Endodermal cell (in vitro differentiated cells): ENCODE data around the gene GJB2. TPM values are rescaled to one million over a fixed set of nuclear protein-coding genes. Genes with fewer than 3 reads are reported as not detected.

ENCODE experiments used
- DNase-seq: peaks from one replicate; pipeline ENCODE4 v3.0.0-alpha.2; 2017
- H3K27ac ChIP-seq: 2 replicates; pipeline ENCODE4 v1.5.1; 2013; ENCODE audit warnings: mild to moderate bottlenecking, low read depth, low read length, moderate library complexity
- H3K27me3 ChIP-seq: 2 replicates; pipeline ENCODE4 v1.6.1; 2013; ENCODE audit warnings: mild to moderate bottlenecking, low read length, moderate library complexity; ENCODE audit not compliant: insufficient read depth, control insufficient read depth, poor library complexity, severe bottlenecking
- H3K36me3 ChIP-seq: 2 replicates; pipeline ENCODE4 v1.7.0; 2013; ENCODE audit warnings: mild to moderate bottlenecking, low read length, moderate library complexity; ENCODE audit not compliant: control insufficient read depth, insufficient read depth
- H3K4me1 ChIP-seq: one replicate; pipeline ENCODE4 v1.7.0; 2013; ENCODE audit warnings: low read length; ENCODE audit not compliant: control insufficient read depth, insufficient read depth
- H3K4me3 ChIP-seq: 2 replicates; pipeline ENCODE4 v1.5.1; 2013; ENCODE audit warnings: mild to moderate bottlenecking, low read length, moderate library complexity
- H3K9ac ChIP-seq: 2 replicates; pipeline ENCODE4 v1.6.1; 2013; ENCODE audit warnings: mild to moderate bottlenecking, low read length, moderate library complexity; ENCODE audit not compliant: poor library complexity, severe bottlenecking; ENCODE audit errors: extremely low read depth
- H3K9me3 ChIP-seq: 2 replicates; pipeline ENCODE4 v1.6.1; 2013; ENCODE audit warnings: mild to moderate bottlenecking, low read length, moderate library complexity; ENCODE audit not compliant: control insufficient read depth
- H3K27ac Mint-ChIP-seq: 2 replicates; pipeline ENCODE4 v1.8.0; 2020; ENCODE audit warnings: mixed read lengths
- H3K27me3 Mint-ChIP-seq: 2 replicates; pipeline ENCODE4 v1.8.0; 2021; ENCODE audit warnings: mild to moderate bottlenecking, mixed read lengths; ENCODE audit not compliant: insufficient read depth
- H3K36me3 Mint-ChIP-seq: 2 replicates; pipeline ENCODE4 v1.8.0; 2020; ENCODE audit warnings: low read depth, mixed read lengths
- H3K4me1 Mint-ChIP-seq: 2 replicates; pipeline ENCODE4 v1.8.0; 2020; ENCODE audit warnings: mixed read lengths
- H3K4me3 Mint-ChIP-seq: 2 replicates; pipeline ENCODE4 v1.8.0; 2020; ENCODE audit warnings: mild to moderate bottlenecking, moderate library complexity, mixed read lengths
- H3K9me3 Mint-ChIP-seq: 2 replicates; pipeline ENCODE4 v1.8.0; 2020; ENCODE audit warnings: mild to moderate bottlenecking, mixed read lengths
- WGBS, 2 experiments: methylation state at CpG; one replicate each; pipeline versions ENCODE4 v1.1.5 to v1.1.7; 2013; ENCODE audit warnings: missing lambda C conversion rate in 2 of 2, mixed read lengths in 1 of 2; ENCODE audit not compliant: insufficient coverage in 1 of 2, insufficient read length in 1 of 2; 5-methylcytosine and 5-hydroxymethylcytosine counted together
- total RNA-seq, 2 donors: library from RNA; stranded (reverse); fragmentation: NEBNext Ultra II Directional in 1 of 2; extraction: Animal tissue kit (Norgen Biotek cat#: 25700) in 1 of 2; gene quantifications; 2 replicates in 1 of 2; 3 replicates in 1 of 2; pipeline ENCODE4 v1.2.1, GENCODE V29; 2021
- TF ChIP-seq, protein P1 (sequence below): fragments of 200-600 bp; sonication (generic); conservative IDR thresholded peaks from 2 replicates; pipeline ENCODE4 v1.5.0; 2021; ENCODE audit warnings: antibody characterized with exemption, mild to moderate bottlenecking

Gene GJB2
- total RNA-seq, 2 donors from 2014 or later = 0.26 to 0.82 TPM

DNA sequence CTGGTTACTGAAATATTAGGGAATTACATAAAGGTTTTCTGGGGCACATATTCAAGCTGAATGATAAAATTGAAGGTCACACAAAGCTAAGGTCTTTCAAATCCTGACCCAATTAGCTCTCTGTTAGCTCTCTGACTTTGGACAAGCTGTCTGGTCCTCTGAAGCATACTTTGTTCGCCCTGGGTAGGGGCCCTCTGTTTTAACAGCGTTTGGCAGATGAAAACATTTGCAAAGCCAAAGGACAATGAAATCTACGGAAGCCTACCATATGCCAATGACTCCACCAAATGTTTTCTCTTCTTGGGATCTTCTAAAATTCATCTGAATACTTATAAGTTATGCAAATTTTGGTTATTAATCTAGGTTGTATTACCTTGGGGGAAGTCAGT lies 17.3 kb downstream of the GJB2 start:
- H3K36me3 ChIP-seq = no peaks in the 10 kb centered on the region
- H3K4me3 Mint-ChIP-seq = no peak overlapping the region
- H3K9ac ChIP-seq = no peak overlapping the region
- H3K27ac ChIP-seq = no peak overlapping the region
- no peaks in the 10 kb centered on the region for H3K36me3 Mint-ChIP-seq
- H3K4me3 ChIP-seq = no peak overlapping the region
- peaks cover 11% of the 10 kb centered on the region for H3K27me3 ChIP-seq
- WGBS, 2 experiments = 92 to 93% methylated on average over 2 to 3 of the region's 3 CpGs
- peaks cover 6% of the 10 kb centered on the region for H3K4me1 Mint-ChIP-seq
- H3K27me3 Mint-ChIP-seq = peaks cover 29% of the 10 kb centered on the region
- H3K4me1 ChIP-seq = no peaks in the 10 kb centered on the region
- no peaks in the 10 kb centered on the region for H3K9me3 ChIP-seq
- no peaks in the 10 kb centered on the region for H3K9me3 Mint-ChIP-seq
- TF ChIP-seq, protein P1, sequence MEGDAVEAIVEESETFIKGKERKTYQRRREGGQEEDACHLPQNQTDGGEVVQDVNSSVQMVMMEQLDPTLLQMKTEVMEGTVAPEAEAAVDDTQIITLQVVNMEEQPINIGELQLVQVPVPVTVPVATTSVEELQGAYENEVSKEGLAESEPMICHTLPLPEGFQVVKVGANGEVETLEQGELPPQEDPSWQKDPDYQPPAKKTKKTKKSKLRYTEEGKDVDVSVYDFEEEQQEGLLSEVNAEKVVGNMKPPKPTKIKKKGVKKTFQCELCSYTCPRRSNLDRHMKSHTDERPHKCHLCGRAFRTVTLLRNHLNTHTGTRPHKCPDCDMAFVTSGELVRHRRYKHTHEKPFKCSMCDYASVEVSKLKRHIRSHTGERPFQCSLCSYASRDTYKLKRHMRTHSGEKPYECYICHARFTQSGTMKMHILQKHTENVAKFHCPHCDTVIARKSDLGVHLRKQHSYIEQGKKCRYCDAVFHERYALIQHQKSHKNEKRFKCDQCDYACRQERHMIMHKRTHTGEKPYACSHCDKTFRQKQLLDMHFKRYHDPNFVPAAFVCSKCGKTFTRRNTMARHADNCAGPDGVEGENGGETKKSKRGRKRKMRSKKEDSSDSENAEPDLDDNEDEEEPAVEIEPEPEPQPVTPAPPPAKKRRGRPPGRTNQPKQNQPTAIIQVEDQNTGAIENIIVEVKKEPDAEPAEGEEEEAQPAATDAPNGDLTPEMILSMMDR = no peak
- H3K27ac Mint-ChIP-seq = no peak overlapping the region
- DNase-seq = peak; percentile 15

DNA sequence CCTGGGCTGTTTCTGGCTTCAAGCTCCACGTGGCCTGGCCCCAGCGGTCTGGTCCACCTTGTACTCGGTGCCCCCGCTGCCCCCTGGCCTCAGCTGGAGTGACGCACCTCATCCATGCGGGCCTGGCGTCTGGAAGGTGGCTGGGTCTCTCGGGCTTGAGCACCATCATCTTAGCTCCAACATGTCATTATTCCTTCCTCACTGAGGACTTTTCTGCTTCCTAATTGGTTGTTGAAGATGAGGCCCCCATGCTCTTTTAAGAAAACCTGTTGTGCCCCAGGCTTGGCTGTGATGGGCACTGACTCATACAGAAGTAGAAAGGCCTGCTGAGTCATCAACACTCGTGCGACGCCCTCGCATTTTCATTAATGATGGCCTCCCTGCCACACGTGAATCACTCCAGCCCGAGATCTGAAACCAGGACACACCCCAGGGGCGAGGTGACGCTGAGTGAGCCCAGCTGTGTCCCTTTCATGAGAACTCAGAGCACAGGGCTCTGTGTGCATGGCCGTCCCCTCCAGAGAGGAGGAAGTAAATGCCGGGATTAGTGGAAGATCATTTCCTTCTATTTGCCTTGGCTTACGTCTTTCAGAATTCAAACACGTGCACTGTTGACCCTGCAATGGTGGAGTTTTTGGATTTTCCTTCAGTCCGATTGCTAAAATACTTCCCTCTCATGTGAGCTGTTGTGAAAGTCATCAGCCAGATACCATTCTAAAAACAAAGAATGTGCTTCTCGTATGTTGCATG lies 17.9 kb downstream of the GJB2 start:
- no peak overlapping the region for H3K27ac Mint-ChIP-seq
- 65 to 78% methylated on average over 19 to 22 of the region's 22 CpGs for WGBS, 2 experiments
- H3K9me3 Mint-ChIP-seq = no peaks in the 10 kb centered on the region
- no peaks in the 10 kb centered on the region for H3K9me3 ChIP-seq
- TF ChIP-seq, protein P1 = no peak
- DNase-seq = peak; percentile 63
- H3K4me1 ChIP-seq = no peaks in the 10 kb centered on the region
- H3K27ac ChIP-seq = no peak overlapping the region
- peaks cover 28% of the 10 kb centered on the region for H3K27me3 Mint-ChIP-seq
- H3K9ac ChIP-seq = no peak overlapping the region
- H3K27me3 ChIP-seq = peaks cover 8% of the 10 kb centered on the region
- H3K4me3 ChIP-seq = no peak overlapping the region
- no peaks in the 10 kb centered on the region for H3K36me3 ChIP-seq
- peaks cover 6% of the 10 kb centered on the region for H3K4me1 Mint-ChIP-seq
- no peak overlapping the region for H3K4me3 Mint-ChIP-seq
- H3K36me3 Mint-ChIP-seq = no peaks in the 10 kb centered on the region

DNA sequence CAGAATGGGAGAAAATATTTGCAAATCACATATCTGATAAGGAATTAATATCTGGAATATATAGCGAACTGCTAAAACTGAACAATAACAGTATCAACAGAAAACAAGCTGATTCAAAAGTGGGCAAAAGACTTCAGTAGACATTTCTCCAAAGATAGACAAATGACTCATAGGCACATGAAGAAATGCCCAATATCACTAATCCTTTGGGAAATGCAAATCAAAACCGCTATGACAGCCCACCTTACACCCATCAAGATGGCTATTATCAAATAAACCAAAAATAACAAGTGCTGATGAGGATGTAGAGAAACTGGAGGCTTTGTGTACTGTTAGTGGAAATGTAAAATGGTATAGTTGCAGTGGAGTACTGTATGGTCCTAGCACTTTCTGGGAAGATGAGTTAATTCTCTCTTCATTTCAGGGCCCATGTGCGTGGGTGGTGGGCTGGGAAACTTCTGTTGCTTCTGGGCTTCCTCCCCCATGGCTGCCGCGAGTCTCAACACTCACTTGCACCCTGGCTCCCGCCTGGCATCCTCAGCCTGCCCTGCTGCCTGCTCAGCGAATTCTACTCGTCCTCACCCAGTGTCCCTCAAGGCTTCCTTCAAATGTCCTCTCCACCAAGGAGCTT lies 19.5 kb downstream of the GJB2 start:
- peaks cover 28% of the 10 kb centered on the region for H3K27me3 Mint-ChIP-seq
- H3K9me3 Mint-ChIP-seq = no peaks in the 10 kb centered on the region
- H3K4me1 Mint-ChIP-seq = peaks cover 6% of the 10 kb centered on the region

More for the DNA sequence above, 19.5 kb downstream of the GJB2 start:
- no peak overlapping the region for H3K27ac Mint-ChIP-seq
- no peaks in the 10 kb centered on the region for H3K36me3 Mint-ChIP-seq
- Histone ChIP-seq H3K27me3 (peaks cover 5% of the 10 kb centered on the region), H3K36me3 (no peaks in the 10 kb centered on the region), H3K9me3 (no peaks in the 10 kb centered on the region), H3K27ac (no peak overlapping the region), H3K4me1 (no peaks in the 10 kb centered on the region), H3K9ac (no peak overlapping the region), H3K4me3 (no peak overlapping the region)
- H3K4me3 Mint-ChIP-seq = no peak overlapping the region
- WGBS, 2 experiments = 90% methylated on average over 2 to 7 of the region's 8 CpGs
- TF ChIP-seq, protein P1 = no peak
- peak; percentile 5 for DNase-seq
